Duodenal mucosa (tissue), 2 donors: ENCODE results near the gene TMEM62.
"Not testable (repeated sequence)": the region's sequence is repeated elsewhere in the genome, so short reads cannot be mapped to it uniquely, and the experiment has no call there.

ENCODE experiments used
- H3K27ac ChIP-seq: one replicate; pipeline ENCODE4 v1.7.0; 2013; ENCODE audit warnings: low read depth, low read length
- H3K27me3 ChIP-seq, 2 donors: one replicate each; pipeline ENCODE4 v1.7.0; 2013; ENCODE audit warnings: low read length in 2 of 2, control low read depth in 1 of 2; ENCODE audit not compliant: insufficient read depth in 2 of 2, control insufficient read depth in 1 of 2
- H3K36me3 ChIP-seq, 2 donors: one replicate each; pipeline ENCODE4 v1.7.0; 2013; ENCODE audit warnings: low read length in 2 of 2, control low read depth in 1 of 2; ENCODE audit not compliant: insufficient read depth in 2 of 2, control insufficient read depth in 1 of 2
- H3K4me1 ChIP-seq, 2 donors: one replicate each; pipeline ENCODE4 v1.7.0; 2013; ENCODE audit warnings: low read length in 2 of 2, control low read depth in 1 of 2; ENCODE audit not compliant: insufficient read depth in 2 of 2, control insufficient read depth in 1 of 2
- H3K4me3 ChIP-seq, 2 donors: one replicate each; pipeline ENCODE4 v1.7.0; 2013; ENCODE audit warnings: low read length in 2 of 2, low read depth in 1 of 2
- H3K9ac ChIP-seq, 2 donors: one replicate each; pipeline ENCODE4 v1.7.0; 2013; ENCODE audit warnings: low read length in 2 of 2, low read depth in 1 of 2
- H3K9me3 ChIP-seq, 2 donors: one replicate each; pipeline ENCODE4 v1.7.0; 2013; ENCODE audit warnings: low read length in 2 of 2, control low read depth in 1 of 2; ENCODE audit not compliant: control insufficient read depth in 1 of 2

TMEM62 gene

DNA sequence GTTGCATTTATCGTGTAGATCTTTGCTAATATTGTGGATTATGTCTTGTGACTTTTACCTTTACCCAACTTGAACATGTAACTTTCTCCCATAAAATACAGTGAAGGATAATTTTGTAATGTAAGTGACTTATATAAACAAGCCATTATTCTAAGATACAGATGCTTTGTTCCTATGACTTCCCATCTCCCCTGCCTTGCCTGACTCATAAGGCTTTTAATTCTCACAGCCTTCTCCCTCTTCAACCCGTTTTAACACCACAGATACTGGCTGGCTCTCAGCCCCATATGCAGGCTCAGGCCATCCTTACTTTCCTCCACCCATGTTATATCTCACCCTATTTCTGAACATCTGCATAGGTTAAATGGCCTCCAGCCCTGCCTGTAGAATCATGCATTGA lies 55.9 kb downstream of the TMEM62 start:
- H3K4me1 ChIP-seq = peaks cover 0 to 4% of the 10 kb centered on the region in 2 donors
- no peak overlapping the region for H3K4me3 ChIP-seq
- H3K9ac ChIP-seq = no peak overlapping the region
- no peaks in the 10 kb centered on the region for H3K27me3 ChIP-seq
- H3K9me3 ChIP-seq = no peaks in the 10 kb centered on the region
- H3K36me3 ChIP-seq = peaks cover 33 to 54% of the 10 kb centered on the region in 2 donors
- no peak overlapping the region for H3K27ac ChIP-seq

DNA sequence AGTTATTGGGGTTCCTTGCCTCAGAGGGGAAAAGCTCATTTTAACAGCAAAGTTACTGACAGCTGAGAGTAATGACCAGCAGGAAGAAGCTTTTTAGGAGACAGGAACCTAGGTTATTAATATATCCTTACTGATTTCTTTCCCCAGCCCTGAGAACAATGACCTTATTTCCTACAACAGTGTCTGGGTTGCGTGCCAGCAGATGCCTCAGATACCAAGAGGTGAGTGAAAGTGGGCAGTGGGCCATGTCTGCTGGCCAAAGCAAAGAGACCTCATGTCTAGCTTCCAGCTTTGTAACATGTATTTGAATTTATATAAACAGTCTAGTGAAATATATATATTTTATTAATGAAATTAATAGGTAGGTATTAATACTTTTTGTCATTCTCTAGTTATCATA lies 56.8 kb downstream of the TMEM62 start:
- Histone ChIP-seq H3K9ac (no peak overlapping the region), H3K4me1 (no peaks in the 10 kb centered on the region), H3K4me3 (no peak overlapping the region), H3K9me3 (no peaks in the 10 kb centered on the region), H3K27me3 (no peaks in the 10 kb centered on the region), H3K27ac (no peak overlapping the region), H3K36me3 (peaks cover 41 to 58% of the 10 kb centered on the region in 2 donors)

DNA sequence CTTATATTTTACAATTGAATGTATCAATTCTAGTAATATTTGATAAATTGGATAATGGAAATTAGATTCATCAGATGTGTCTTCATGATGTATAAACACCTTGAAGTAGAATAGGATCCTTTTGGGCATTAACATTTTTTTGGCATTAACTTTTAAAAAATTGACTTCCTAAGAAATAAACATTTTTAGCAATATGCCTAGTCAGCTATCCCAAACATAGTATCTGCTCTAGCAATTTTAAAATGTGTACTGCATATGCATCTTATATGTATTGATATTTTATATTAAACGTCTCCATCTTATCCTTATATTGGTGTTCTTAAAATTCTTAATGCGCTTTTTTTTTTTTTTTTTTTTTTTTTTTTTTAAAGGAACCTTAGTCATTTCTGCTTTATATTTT lies 60.3 kb downstream of the TMEM62 start:
- no peak overlapping the region for H3K27ac ChIP-seq
- no peaks in the 10 kb centered on the region for H3K4me1 ChIP-seq
- H3K27me3 ChIP-seq = no peaks in the 10 kb centered on the region
- peaks cover 57 to 78% of the 10 kb centered on the region in 2 donors for H3K36me3 ChIP-seq
- H3K4me3 ChIP-seq = no peak overlapping the region
- no peak overlapping the region for H3K9ac ChIP-seq
- H3K9me3 ChIP-seq = no peaks in the 10 kb centered on the region

DNA sequence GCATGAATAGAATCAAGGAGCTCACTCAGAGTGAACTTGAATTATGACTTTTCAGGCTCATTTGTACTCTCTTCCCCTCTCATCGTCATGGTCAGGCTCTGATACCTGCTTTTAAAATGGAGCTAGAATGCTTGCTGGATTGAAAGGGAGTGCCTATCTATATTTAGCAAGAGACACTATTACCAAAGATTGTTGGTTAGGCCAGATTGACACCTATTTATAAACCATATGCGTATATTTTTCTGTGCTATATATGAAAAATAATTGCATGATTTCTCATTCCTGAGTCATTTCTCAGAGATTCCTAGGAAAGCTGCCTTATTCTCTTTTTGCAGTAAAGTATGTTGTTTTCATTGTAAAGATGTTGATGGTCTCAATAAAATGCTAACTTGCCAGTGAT lies 61.4 kb downstream of the TMEM62 start:
- Histone ChIP-seq H3K27me3 (no peaks in the 10 kb centered on the region), H3K4me3 (no peak overlapping the region), H3K36me3 (peaks cover 50 to 71% of the 10 kb centered on the region in 2 donors), H3K27ac (no peak overlapping the region), H3K4me1 (no peaks in the 10 kb centered on the region), H3K9ac (no peak overlapping the region), H3K9me3 (no peaks in the 10 kb centered on the region)

DNA sequence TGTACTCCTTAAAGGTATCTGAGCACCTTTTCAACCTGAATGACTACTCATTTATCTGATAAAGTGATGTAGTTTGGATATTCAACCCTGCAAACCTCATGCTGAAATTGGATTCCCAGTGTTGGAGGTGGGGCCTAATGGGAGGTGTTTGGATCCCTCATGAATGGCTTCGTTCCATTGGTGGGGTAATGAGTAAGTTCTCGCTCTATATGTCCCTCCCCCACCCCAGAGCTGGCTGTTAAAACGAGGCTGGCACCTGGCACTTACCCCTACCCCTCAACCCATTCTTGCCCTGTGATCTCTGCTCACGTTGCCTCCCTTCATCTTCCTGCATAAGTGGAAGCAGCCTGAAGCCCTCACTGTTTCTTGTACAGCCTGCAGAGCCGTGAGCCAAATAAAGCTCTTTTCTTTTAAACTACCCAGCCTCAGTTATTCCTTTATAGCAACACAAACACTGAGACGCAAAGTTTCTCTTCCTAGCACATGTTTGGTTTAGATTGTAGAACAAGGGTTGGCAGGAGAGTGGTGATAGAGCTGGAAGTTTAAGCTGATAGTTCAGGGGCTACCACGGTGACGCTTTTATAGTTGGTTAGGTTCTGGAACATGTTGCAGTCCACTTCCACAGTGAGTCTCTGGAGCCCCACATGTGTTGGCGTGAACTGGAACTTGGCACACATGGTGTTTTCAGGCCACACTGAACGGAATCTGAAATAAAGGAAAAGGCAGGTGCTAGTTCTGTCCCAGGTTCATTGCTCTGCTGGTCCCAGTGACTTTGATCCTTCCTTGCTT lies 63.6 kb downstream of the TMEM62 start:
- H3K27ac ChIP-seq = no peak overlapping the region
- H3K4me1 ChIP-seq = no peaks in the 10 kb centered on the region
- no peaks in the 10 kb centered on the region for H3K9me3 ChIP-seq
- no peaks in the 10 kb centered on the region for H3K27me3 ChIP-seq
- peaks cover 36 to 49% of the 10 kb centered on the region in 2 donors for H3K36me3 ChIP-seq
- H3K9ac ChIP-seq = no peak overlapping the region
- H3K4me3 ChIP-seq = no peak overlapping the region

DNA sequence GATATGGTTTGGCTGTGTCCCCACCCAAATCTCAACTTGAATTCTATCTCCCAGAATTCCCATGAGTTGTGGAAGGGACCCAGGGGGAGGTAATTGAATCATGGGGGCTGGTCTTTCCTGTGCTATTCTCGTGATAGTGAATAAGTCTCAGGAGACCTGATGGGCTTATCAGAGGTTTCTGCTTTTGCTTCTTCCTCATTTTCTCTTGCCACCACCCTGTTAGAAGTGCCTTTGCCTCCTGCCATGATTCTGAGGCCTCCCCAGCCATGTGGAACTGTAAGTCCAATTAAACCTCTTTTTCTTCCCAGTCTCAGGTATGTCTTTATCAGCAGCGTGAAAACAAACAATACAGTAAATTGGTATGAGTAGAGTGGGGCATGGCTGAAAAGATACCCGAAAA lies 64.4 kb downstream of the TMEM62 start:
- not testable (repeated sequence) for H3K9ac ChIP-seq, H3K27ac ChIP-seq, H3K9me3 ChIP-seq, H3K4me1 ChIP-seq, H3K27me3 ChIP-seq, H3K4me3 ChIP-seq
- peaks cover 28 to 41% of the 10 kb centered on the region in 2 donors for H3K36me3 ChIP-seq

DNA sequence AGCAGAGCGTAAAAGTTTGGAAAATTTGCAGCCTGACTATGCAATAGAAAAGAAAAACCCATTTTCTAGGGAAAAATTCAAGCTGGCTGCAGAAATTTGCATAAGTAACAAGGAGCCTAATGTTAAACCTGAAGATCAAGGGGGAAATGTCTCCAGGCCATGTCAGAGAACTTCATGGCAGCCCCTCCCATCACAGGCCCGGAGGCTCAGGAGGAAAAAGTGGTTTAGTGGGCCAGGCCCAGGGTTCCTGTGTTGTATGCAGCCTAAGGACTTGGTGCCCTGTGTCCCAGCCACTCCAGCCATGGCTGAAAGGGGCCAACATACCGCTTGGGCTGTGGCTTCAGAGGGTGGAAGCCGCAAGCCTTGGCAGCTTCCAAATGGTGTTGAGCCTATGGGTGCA lies 65.2 kb downstream of the TMEM62 start:
- not testable (repeated sequence) for H3K4me3 ChIP-seq, H3K27me3 ChIP-seq, H3K4me1 ChIP-seq, H3K9ac ChIP-seq, H3K9me3 ChIP-seq, H3K27ac ChIP-seq
- H3K36me3 ChIP-seq = peaks cover 26 to 34% of the 10 kb centered on the region in 2 donors

DNA sequence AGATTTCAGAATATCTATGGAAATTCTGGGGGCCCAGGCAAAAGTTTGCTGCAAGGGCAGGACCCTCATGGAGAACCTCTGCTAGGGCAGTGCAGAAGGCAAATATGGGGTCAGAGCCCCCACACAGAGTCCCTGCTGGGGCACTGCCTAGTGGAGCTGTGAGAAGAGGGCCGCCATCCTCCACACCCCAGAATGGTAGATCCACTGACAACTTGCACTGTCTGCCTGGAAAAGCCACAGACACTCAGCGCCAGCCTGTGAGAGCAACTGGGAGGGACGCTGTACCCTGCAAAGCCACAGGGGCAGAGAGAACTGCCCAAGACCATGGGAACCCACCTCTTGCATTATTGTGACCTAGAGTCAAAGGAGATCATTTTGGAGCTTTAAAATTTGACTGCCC lies 65.6 kb downstream of the TMEM62 start:
- H3K27ac ChIP-seq = no peak overlapping the region
- no peaks in the 10 kb centered on the region for H3K9me3 ChIP-seq
- no peaks in the 10 kb centered on the region for H3K27me3 ChIP-seq
- peaks cover 26 to 31% of the 10 kb centered on the region in 2 donors for H3K36me3 ChIP-seq
- no peak overlapping the region for H3K4me3 ChIP-seq
- no peaks in the 10 kb centered on the region for H3K4me1 ChIP-seq
- no peak overlapping the region for H3K9ac ChIP-seq

DNA sequence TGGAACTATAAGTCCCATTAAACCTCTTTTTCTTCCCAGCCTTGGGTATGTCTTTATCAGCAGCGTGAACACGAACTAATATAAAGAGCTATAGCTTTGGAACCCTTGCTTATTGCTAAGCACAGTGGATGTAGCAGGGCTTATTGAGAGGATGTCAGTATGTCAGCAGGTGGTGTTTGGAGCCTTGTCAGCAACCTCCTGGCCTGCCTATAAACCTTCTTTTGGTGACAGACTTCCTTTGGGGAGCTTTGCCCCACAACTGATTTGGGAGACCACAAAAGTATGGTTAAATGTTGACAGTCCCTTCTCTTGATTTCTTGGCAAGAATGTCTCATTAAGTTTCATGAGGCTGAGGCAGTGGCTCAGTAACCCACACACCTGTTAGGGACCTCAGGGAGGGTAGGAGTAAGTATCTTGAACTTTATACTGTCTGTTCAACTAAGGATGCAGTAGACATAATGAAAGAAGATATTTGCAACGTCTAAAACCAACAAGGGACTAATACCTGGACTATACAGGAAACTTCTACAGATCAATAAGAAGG lies 66.6 kb downstream of the TMEM62 start:
- Histone ChIP-seq H3K27me3 (no peaks in the 10 kb centered on the region), H3K36me3 (peaks cover 17 to 22% of the 10 kb centered on the region in 2 donors), H3K4me1 (no peaks in the 10 kb centered on the region), H3K9me3 (no peaks in the 10 kb centered on the region), H3K4me3 (no peak overlapping the region), H3K9ac (no peak overlapping the region), H3K27ac (no peak overlapping the region)

DNA sequence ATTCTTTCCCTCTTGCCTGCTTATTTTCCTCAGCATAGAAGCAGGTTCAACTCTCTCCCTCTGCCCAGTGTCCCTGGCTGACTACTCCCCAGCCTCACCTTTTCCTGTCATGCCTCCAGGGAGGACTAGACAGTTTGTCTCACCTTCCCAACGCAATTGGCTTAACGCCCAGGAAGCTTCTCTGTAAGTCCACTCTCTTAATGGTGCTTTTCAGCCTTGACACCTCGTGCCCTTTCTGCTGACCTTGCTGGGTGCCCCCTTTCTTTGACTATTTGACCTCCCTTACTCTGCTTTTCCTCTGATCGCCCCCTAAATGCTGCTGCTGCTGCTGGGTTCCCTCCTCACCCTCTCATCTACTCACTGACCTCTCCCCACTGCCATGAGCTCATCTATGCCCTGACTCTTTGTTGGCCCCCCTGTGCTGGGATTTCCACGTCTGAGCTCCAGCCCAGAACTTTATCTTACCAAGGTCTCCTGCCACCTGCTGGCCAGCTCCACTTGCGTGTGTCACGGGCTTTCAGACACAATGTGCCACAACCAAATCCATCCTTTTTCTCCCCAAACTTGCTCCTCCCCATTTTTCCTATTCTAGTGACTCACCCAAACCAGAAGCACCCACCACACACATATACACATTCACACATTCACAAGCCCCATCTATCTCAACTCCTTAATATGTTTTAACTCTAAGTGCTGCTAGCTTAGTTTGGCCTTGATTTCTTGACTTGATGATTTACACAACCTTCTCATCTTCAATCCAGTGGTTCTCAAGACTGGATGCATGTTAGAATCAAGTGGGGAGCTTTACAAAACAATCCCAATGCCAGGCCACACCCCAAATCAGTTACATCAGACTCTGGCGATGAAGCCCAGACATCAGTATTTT lies 70.9 kb downstream of the TMEM62 start:
- Histone ChIP-seq H3K27ac (no peak overlapping the region), H3K9ac (no peak overlapping the region), H3K9me3 (no peaks in the 10 kb centered on the region), H3K4me3 (no peak overlapping the region), H3K4me1 (no peaks in the 10 kb centered on the region), H3K27me3 (no peaks in the 10 kb centered on the region), H3K36me3 (no peaks in the 10 kb centered on the region)
